Panc1 (cell line): Measurements from ENCODE around the gene ASTN2. TPM values are rescaled to one million over a fixed set of nuclear protein-coding genes. Genes with fewer than 3 reads are reported as not detected.

Experiments used
- ATAC-seq: fragments of 200-7000 bp; cut with Tn5 transposase; 2 replicates; pipeline ENCODE4 v1.9.1; 2020; ENCODE audit warnings: mild to moderate bottlenecking, moderate library complexity
- BruUV-seq: library from RNA; stranded (reverse); fragments of 400-500 nt; replicated peaks from 2 replicates; lab custom pipeline; 2021; lab: Mats Ljungman, UMichigan
- CTCF ChIA-PET: fragments of 300-600 bp; sonication (Branson Sonifier 250); formaldehyde crosslinking; loops from one replicate; lab custom pipeline; 2022; ENCODE audit warnings: antibody characterized with exemption; lab: Charles Lee
- POLR2A ChIA-PET: fragments of 300-600 bp; sonication (Branson Sonifier 250); formaldehyde crosslinking; loops from one replicate; lab custom pipeline; 2022; ENCODE audit warnings: antibody characterized with exemption; lab: Charles Lee
- DNase-seq: peaks from one replicate; pipeline ENCODE4 v3.0.0-alpha.2; 2010; ENCODE audit warnings: low read depth, low spot score
- H3K27ac ChIP-seq: 2 replicates; pipeline ENCODE4 v1.5.1; 2011; ENCODE audit warnings: mild to moderate bottlenecking, low read length, inconsistent platforms
- H3K27me3 ChIP-seq: fragments of 200-500 bp; sonication (Bioruptor generic); 2 replicates; pipeline ENCODE4 v1.6.0; 2014; ENCODE audit warnings: low read length, inconsistent platforms; ENCODE audit not compliant: control insufficient read depth, insufficient read depth
- H3K36me3 ChIP-seq: fragments of 200-500 bp; sonication (Bioruptor generic); 2 replicates; pipeline ENCODE4 v1.5.1; 2014; ENCODE audit warnings: inconsistent platforms, mild to moderate bottlenecking, low read length, moderate library complexity; ENCODE audit not compliant: control insufficient read depth, insufficient read depth
- H3K4me1 ChIP-seq: 2 replicates; pipeline ENCODE4 v1.5.1; 2011; ENCODE audit warnings: inconsistent platforms, mild to moderate bottlenecking, low read length, moderate library complexity; ENCODE audit not compliant: control insufficient read depth, insufficient read depth
- H3K4me3 ChIP-seq, 2 experiments: 2 replicates each; pipeline ENCODE4 v1.5.1; 2011 to 2012; ENCODE audit warnings: low read depth in 2 of 2, low read length in 2 of 2, mild to moderate bottlenecking in 2 of 2, inconsistent platforms in 1 of 2, moderate library complexity in 1 of 2
- H3K9me3 ChIP-seq: fragments of 200-500 bp; sonication (Bioruptor generic); 2 replicates; pipeline ENCODE4 v1.5.1; 2014; ENCODE audit warnings: low read depth, mild to moderate bottlenecking, inconsistent platforms, low read length, moderate library complexity; ENCODE audit not compliant: control insufficient read depth, insufficient read depth
- POLR2AphosphoS5 ChIP-seq: IDR thresholded peaks from 2 replicates; pipeline ENCODE4 v1.6.1; 2012; ENCODE audit warnings: mild to moderate bottlenecking, low read depth, low read length, moderate library complexity
- SIN3A ChIP-seq: IDR thresholded peaks from 2 replicates; pipeline ENCODE4 v1.6.1; 2012; ENCODE audit warnings: low read depth, mild to moderate bottlenecking, low read length, moderate library complexity, borderline replicate concordance; ENCODE audit not compliant: insufficient read depth
- TCF7L2 ChIP-seq: IDR thresholded peaks from 2 replicates; pipeline ENCODE4 v1.6.1; 2011; ENCODE audit warnings: mild to moderate bottlenecking, low read depth, low read length, inconsistent platforms
- in situ Hi-C: cut with HindIII; loops from 2 replicates; pipeline ENCODE4 v1.10.0; 2016; ENCODE audit warnings: low sequenced_read_pairs, low pct_unique_long_range_greater_than_20kb
- intact Hi-C: fragments of 100-400 bp; cut with micrococcal nuclease; formaldehyde crosslinking; loops from one replicate; pipeline ENCODE4 v1.10.0; 2022; ENCODE audit not compliant: unreplicated experiment
- total RNA-seq: library from RNA; stranded (reverse); gene quantifications from one replicate; pipeline ENCODE4 v1.2.1, GENCODE V29; 2021; ENCODE audit not compliant: unreplicated experiment
- TF ChIP-seq, protein P1 (sequence below), 2 experiments: IDR thresholded peaks; 2 replicates each; pipeline ENCODE4 v1.6.1; 2011 to 2012; ENCODE audit warnings: low read depth in 2 of 2, control low read depth in 1 of 2, low read length in 1 of 2, mild to moderate bottlenecking in 1 of 2, moderate library complexity in 1 of 2; ENCODE audit not compliant: insufficient read depth in 1 of 2
- TF ChIP-seq, protein P2 (sequence below): fragments of 450-650 bp; IDR thresholded peaks from 2 replicates; pipeline ENCODE4 v1.5.1; 2017; ENCODE audit warnings: mild to moderate bottlenecking

ASTN2 gene
- total RNA-seq, 1 experiment from 2014 or later = 3.9 TPM

DNA sequence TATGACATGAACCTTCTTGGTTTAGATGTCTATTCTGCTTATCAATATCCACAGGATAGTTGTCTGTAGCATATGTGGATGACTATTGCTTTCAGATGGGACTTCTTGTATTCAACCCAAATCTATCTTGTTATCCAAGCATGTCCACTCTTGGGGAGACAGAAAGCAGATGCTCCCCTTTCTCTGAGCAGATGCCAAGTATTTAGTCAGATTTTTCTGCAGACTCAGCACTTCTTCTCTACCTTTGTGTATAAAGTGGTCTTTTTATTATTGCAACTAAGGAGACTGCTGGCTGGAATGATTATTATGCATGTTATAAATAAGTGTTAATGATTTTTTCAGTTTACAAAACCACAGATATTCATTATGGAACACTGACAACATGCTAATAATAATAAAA is 45.1 kb upstream of the ASTN2 start:
- in situ Hi-C loops = no loop called here
- H3K9me3 ChIP-seq = no peaks in the 10 kb centered on the region
- intact Hi-C loops = no loop called here
- no TSS peak for BruUV-seq
- no peak overlapping the region for H3K27ac ChIP-seq
- H3K4me3 ChIP-seq = no peak overlapping the region
- TF ChIP-seq, protein P1, sequence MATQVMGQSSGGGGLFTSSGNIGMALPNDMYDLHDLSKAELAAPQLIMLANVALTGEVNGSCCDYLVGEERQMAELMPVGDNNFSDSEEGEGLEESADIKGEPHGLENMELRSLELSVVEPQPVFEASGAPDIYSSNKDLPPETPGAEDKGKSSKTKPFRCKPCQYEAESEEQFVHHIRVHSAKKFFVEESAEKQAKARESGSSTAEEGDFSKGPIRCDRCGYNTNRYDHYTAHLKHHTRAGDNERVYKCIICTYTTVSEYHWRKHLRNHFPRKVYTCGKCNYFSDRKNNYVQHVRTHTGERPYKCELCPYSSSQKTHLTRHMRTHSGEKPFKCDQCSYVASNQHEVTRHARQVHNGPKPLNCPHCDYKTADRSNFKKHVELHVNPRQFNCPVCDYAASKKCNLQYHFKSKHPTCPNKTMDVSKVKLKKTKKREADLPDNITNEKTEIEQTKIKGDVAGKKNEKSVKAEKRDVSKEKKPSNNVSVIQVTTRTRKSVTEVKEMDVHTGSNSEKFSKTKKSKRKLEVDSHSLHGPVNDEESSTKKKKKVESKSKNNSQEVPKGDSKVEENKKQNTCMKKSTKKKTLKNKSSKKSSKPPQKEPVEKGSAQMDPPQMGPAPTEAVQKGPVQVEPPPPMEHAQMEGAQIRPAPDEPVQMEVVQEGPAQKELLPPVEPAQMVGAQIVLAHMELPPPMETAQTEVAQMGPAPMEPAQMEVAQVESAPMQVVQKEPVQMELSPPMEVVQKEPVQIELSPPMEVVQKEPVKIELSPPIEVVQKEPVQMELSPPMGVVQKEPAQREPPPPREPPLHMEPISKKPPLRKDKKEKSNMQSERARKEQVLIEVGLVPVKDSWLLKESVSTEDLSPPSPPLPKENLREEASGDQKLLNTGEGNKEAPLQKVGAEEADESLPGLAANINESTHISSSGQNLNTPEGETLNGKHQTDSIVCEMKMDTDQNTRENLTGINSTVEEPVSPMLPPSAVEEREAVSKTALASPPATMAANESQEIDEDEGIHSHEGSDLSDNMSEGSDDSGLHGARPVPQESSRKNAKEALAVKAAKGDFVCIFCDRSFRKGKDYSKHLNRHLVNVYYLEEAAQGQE (IDR thresholded peaks at IDR 0.05; ENCODE audit: insufficient read depth in 1 of 2, low read depth in 2 of 2, low read length in 1 of 2) = no peak
- TF ChIP-seq POLR2AphosphoS5 = no peak
- TF ChIP-seq TCF7L2 = no peak
- TF ChIP-seq SIN3A = no peak
- TF ChIP-seq, protein P2, sequence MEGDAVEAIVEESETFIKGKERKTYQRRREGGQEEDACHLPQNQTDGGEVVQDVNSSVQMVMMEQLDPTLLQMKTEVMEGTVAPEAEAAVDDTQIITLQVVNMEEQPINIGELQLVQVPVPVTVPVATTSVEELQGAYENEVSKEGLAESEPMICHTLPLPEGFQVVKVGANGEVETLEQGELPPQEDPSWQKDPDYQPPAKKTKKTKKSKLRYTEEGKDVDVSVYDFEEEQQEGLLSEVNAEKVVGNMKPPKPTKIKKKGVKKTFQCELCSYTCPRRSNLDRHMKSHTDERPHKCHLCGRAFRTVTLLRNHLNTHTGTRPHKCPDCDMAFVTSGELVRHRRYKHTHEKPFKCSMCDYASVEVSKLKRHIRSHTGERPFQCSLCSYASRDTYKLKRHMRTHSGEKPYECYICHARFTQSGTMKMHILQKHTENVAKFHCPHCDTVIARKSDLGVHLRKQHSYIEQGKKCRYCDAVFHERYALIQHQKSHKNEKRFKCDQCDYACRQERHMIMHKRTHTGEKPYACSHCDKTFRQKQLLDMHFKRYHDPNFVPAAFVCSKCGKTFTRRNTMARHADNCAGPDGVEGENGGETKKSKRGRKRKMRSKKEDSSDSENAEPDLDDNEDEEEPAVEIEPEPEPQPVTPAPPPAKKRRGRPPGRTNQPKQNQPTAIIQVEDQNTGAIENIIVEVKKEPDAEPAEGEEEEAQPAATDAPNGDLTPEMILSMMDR = no peak
- H3K36me3 ChIP-seq = no peaks in the 10 kb centered on the region
- H3K27me3 ChIP-seq = no peaks in the 10 kb centered on the region
- ChIA-PET CTCF (no interaction called here), POLR2A (no interaction called here)
- ATAC-seq (no peak), DNase-seq (no peak)
- H3K4me1 ChIP-seq = no peaks in the 10 kb centered on the region

DNA sequence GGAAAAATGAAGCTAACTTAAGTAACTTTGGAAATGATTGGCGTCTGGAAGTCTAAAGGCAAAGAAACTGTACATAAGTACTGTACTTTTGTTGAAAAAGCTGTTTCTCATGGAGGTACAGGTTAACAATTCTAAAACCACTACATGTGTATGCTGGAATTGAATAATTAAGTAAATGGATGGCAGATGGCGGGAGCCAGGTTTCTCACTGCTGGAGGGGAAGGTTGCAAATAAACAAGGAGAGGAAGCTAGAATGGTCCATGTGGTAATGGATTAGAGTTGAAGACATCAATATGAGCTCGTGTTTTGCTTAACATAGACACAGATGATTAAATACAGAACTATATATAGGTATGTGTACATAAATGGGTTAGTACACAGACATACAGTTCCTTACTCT is 43.2 kb upstream of the ASTN2 start:
- Histone ChIP-seq H3K36me3 (no peaks in the 10 kb centered on the region), H3K4me1 (no peaks in the 10 kb centered on the region), H3K27me3 (no peaks in the 10 kb centered on the region), H3K27ac (no peak overlapping the region), H3K4me3 (no peak overlapping the region), H3K9me3 (no peaks in the 10 kb centered on the region)
- POLR2A ChIA-PET = interaction anchor here (0.7 kb wide), 1 partner anchor 720 kb away, joined by 3 read pairs; no protein-coding TSS in a partner anchor
- BruUV-seq = no TSS peak
- no peak for TF ChIP-seq POLR2AphosphoS5
- TF ChIP-seq, protein P1 (IDR thresholded peaks at IDR 0.05; ENCODE audit: insufficient read depth in 1 of 2, low read depth in 2 of 2, low read length in 1 of 2) = no peak
- TF ChIP-seq, protein P2 = no peak
- no peak for TF ChIP-seq TCF7L2
- TF ChIP-seq SIN3A = no peak
- DNase-seq (no peak), ATAC-seq (no peak)
- in situ Hi-C loops = no loop called here
- intact Hi-C loops = no loop called here
- CTCF ChIA-PET = no interaction called here
